Uterus (tissue), 4 donors: ENCODE results near the gene UBXN2A. TPM values are rescaled to one million over a fixed set of nuclear protein-coding genes. Genes with fewer than 3 reads are reported as not detected.

Source experiments
- DNase-seq, 2 donors: peaks; one replicate each; pipeline ENCODE4 v3.0.0-alpha.2; 2019 to 2020
- H3K27ac ChIP-seq, 2 donors: fragments of 200-600 bp; sonication (generic); 1 replicate in 1 of 2; 2 replicates in 1 of 2; pipeline ENCODE4 v1.5.1; 2016 to 2018
- H3K27me3 ChIP-seq, 2 donors: fragments of 200-600 bp; sonication (generic); one replicate each; pipeline ENCODE4 v1.5.1; 2018 to 2019; ENCODE audit warnings: control low read depth in 1 of 2
- H3K36me3 ChIP-seq, 2 donors: fragments of 200-600 bp; sonication (generic); one replicate each; pipeline ENCODE4 v1.5.1; 2019; ENCODE audit warnings: control low read depth in 1 of 2
- H3K4me1 ChIP-seq, 2 donors: fragments of 200-600 bp; sonication (generic); one replicate each; pipeline ENCODE4 v1.5.1; 2018 to 2019; ENCODE audit warnings: control low read depth in 1 of 2
- H3K4me3 ChIP-seq, 2 donors: fragments of 200-600 bp; sonication (generic); 1 replicate in 1 of 2; 2 replicates in 1 of 2; pipeline ENCODE4 v1.5.1; 2018 to 2019; ENCODE audit warnings: mild to moderate bottlenecking in 1 of 2
- H3K9me3 ChIP-seq, 2 donors: fragments of 200-600 bp; sonication (generic); one replicate each; pipeline ENCODE4 v1.5.1; 2019; ENCODE audit warnings: control low read depth in 1 of 2
- POLR2A ChIP-seq, 2 donors: fragments of 450-650 bp; IDR thresholded peaks; one replicate each; pipeline ENCODE4 v1.6.1; 2016; ENCODE audit warnings: antibody characterized with exemption in 2 of 2, mild to moderate bottlenecking in 1 of 2, moderate library complexity in 1 of 2
- intact Hi-C: fragments of 100-400 bp; cut with DNase I; formaldehyde crosslinking; loops from one replicate; pipeline ENCODE4 v1.15.1; 2023; ENCODE audit warnings: low total_unique reads
- total RNA-seq, 4 donors: library from RNA; depleted of rRNA in 3 of 4; stranded (reverse); fragments of >200 nt in 3 of 4; gene quantifications; one replicate each; pipeline versions ENCODE4 v1.1.0 to v1.2.4, GENCODE V29; 2014 to 2023
- TF ChIP-seq, protein P1 (sequence below), 4 experiments: fragments of 200-600 bp in 2 of 4; fragments of 450-650 bp in 2 of 4; sonication (generic) in 2 of 4; IDR thresholded peaks; one replicate each; pipeline ENCODE4 v1.5.1; 2016 to 2019; ENCODE audit warnings: antibody characterized with exemption in 4 of 4, mild to moderate bottlenecking in 2 of 4, moderate library complexity in 1 of 4
- donor health status: DM: yes; HTN: yes; CAD: no.

The UBXN2A gene
- total RNA-seq, 4 donors from 2014 or later = 16.8 to 36.4 (median 24.2) TPM

GRCh38 chr2:24008672-24009366 is 68.6 kb downstream of the UBXN2A start:
- Histone ChIP-seq H3K4me1 (peaks cover 0 to 6% of the 10 kb centered on the region in 2 donors), H3K27ac (no peak overlapping the region), H3K27me3 (peaks cover 0 to 8% of the 10 kb centered on the region in 2 donors), H3K9me3 (no peaks in the 10 kb centered on the region), H3K36me3 (no peaks in the 10 kb centered on the region), H3K4me3 (no peak overlapping the region)
- DNase-seq = no peak
- intact Hi-C loops = no loop called here
- TF ChIP-seq, protein P1, sequence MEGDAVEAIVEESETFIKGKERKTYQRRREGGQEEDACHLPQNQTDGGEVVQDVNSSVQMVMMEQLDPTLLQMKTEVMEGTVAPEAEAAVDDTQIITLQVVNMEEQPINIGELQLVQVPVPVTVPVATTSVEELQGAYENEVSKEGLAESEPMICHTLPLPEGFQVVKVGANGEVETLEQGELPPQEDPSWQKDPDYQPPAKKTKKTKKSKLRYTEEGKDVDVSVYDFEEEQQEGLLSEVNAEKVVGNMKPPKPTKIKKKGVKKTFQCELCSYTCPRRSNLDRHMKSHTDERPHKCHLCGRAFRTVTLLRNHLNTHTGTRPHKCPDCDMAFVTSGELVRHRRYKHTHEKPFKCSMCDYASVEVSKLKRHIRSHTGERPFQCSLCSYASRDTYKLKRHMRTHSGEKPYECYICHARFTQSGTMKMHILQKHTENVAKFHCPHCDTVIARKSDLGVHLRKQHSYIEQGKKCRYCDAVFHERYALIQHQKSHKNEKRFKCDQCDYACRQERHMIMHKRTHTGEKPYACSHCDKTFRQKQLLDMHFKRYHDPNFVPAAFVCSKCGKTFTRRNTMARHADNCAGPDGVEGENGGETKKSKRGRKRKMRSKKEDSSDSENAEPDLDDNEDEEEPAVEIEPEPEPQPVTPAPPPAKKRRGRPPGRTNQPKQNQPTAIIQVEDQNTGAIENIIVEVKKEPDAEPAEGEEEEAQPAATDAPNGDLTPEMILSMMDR (IDR thresholded peaks at IDR 0.05) = no peak
- TF ChIP-seq POLR2A (IDR thresholded peaks at IDR 0.05) = no peak

- DNase-seq = no peak
- peaks cover 0 to 8% of the 10 kb centered on the region in 2 donors for H3K27me3 ChIP-seq
- no peak for TF ChIP-seq POLR2A (IDR thresholded peaks at IDR 0.05)
- TF ChIP-seq, protein P1 (IDR thresholded peaks at IDR 0.05) = no peak
- no peaks in the 10 kb centered on the region for H3K9me3 ChIP-seq
- intact Hi-C loops = no loop called here
- H3K4me1 ChIP-seq = peaks cover 0 to 6% of the 10 kb centered on the region in 2 donors
- H3K36me3 ChIP-seq = no peaks in the 10 kb centered on the region
- no peak overlapping the region for H3K4me3 ChIP-seq
- no peak overlapping the region for H3K27ac ChIP-seq
Measured at GRCh38 chr2:24009367-24009679, 69.1 kb downstream of the UBXN2A start.

GRCh38 chr2:24009680-24010476 is 69.6 kb downstream of the UBXN2A start, which contains the start of gene MFSD2B:
TSS of gene MFSD2B (plus strand) at chr2:24010085. CDS start at chr2:24010097, 12 bp downstream.
- DNase-seq = no peak
- Histone ChIP-seq H3K9me3 (no peaks in the 10 kb centered on the region), H3K4me1 (peaks cover 0 to 6% of the 10 kb centered on the region in 2 donors), H3K36me3 (no peaks in the 10 kb centered on the region), H3K4me3 (peak within 1 kb of the TSS; percentile 13 to 22), H3K27me3 (peaks cover 0 to 8% of the 10 kb centered on the region in 2 donors), H3K27ac (no peak within 1 kb of the TSS)
- TF ChIP-seq, protein P1 (IDR thresholded peaks at IDR 0.05) = no peak
- TF ChIP-seq POLR2A (IDR thresholded peaks at IDR 0.05) = no peak
- intact Hi-C loops = no loop called here

DNA sequence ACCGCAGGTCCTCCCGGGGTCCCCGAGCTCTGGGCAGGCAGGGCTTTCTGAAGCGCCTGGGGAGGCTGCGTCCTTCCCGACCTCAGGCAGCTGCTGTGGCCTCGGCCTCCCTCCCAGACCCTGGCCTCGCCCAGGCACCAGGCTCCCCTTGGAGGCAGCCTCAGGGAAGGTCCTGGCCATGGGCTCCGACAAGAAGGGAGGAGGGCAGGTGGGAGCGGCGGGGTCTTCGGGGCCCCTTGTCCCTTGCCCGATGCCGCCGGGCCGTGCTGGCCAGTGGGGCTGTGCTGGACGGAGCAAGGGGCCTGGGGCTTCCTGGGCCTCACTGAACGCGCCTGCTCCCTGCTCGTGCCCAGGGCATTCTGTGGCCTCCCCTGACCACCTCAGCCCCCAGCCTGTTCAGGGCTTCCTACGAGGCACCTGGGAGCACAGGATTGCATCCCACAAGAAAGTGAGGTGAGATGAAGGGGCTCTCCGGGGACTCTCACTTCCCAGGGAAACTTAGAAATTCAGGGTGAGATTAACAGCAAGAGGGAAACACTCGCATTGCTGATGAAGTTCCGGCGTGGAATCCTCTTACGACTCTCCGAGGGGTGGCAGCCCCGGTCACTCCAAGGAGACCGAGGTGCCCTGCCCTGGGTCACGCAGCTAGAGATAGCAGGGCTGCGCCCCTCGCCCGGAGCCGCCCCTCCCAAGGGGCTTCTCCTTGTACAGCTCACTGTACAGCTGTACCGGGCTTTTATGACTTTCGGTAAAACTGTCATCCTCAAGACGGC is 70.4 kb downstream of the UBXN2A start:
- intact Hi-C loops = no loop called here
- H3K4me1 ChIP-seq = peaks cover 0 to 6% of the 10 kb centered on the region in 2 donors
- TF ChIP-seq POLR2A (IDR thresholded peaks at IDR 0.05) = no peak
- TF ChIP-seq, protein P1 (IDR thresholded peaks at IDR 0.05) = no peak
- no peaks in the 10 kb centered on the region for H3K9me3 ChIP-seq
- no peaks in the 10 kb centered on the region for H3K36me3 ChIP-seq
- no peak for DNase-seq
- peaks cover 0 to 8% of the 10 kb centered on the region in 2 donors for H3K27me3 ChIP-seq
- no peak overlapping the region for H3K4me3 ChIP-seq
- no peak overlapping the region for H3K27ac ChIP-seq
